Transverse colon (tissue), 4 donors: Measurements from ENCODE around the gene AKR1B1. TPM values are rescaled to one million over a fixed set of nuclear protein-coding genes. Genes with fewer than 3 reads are reported as not detected.
A peak's percentile ranks its signal among the peaks of the same experiment; 100 is the strongest.

Experiments used
- DNase-seq: peaks from one replicate; pipeline ENCODE4 v3.0.0-alpha.2; 2019
- H3K27ac ChIP-seq, 4 donors: fragments of 200-600 bp; sonication (generic); 2 replicates each; pipeline ENCODE4 v1.5.1; 2016 to 2018; ENCODE audit warnings: inconsistent platforms in 4 of 4
- H3K27me3 ChIP-seq: fragments of 200-600 bp; sonication (generic); 2 replicates; pipeline ENCODE4 v1.5.1; 2017; ENCODE audit warnings: inconsistent platforms
- H3K36me3 ChIP-seq, 4 donors: fragments of 200-600 bp; sonication (generic); 2 replicates each; pipeline ENCODE4 v1.5.1; 2017 to 2019; ENCODE audit warnings: inconsistent platforms in 4 of 4
- H3K4me1 ChIP-seq, 4 donors: fragments of 200-600 bp; sonication (generic); 2 replicates each; pipeline ENCODE4 v1.5.1; 2017 to 2020; ENCODE audit warnings: inconsistent platforms in 4 of 4
- H3K4me3 ChIP-seq, 4 donors: fragments of 200-600 bp; sonication (generic); 1 replicate in 1 of 4; 2 replicates in 3 of 4; pipeline versions ENCODE4 v1.5.1 to v1.6.1; 2017 to 2019; ENCODE audit warnings: inconsistent platforms in 4 of 4
- H3K9me3 ChIP-seq, 2 donors: fragments of 200-600 bp; sonication (generic); 2 replicates each; pipeline ENCODE4 v1.5.1; 2017 to 2019; ENCODE audit warnings: inconsistent platforms in 2 of 2
- EP300 ChIP-seq: sonication (generic); formaldehyde crosslinking; IDR thresholded peaks from one replicate; pipeline ENCODE4 v1.6.1; 2017; ENCODE audit warnings: antibody characterized with exemption, low read depth
- POLR2A ChIP-seq: fragments of 450-650 bp; IDR thresholded peaks from one replicate; pipeline ENCODE4 v1.6.1; 2016; ENCODE audit warnings: antibody characterized with exemption, mild to moderate bottlenecking, moderate library complexity
- POLR2AphosphoS5 ChIP-seq, 3 donors: sonication (generic); formaldehyde crosslinking; IDR thresholded peaks; one replicate each; pipeline ENCODE4 v1.6.1; 2016; ENCODE audit warnings: antibody characterized with exemption in 3 of 3
- WGBS, 2 donors: methylation state at CpG; one replicate each; pipeline ENCODE4 v1.1.5; 2018; ENCODE audit warnings: low coverage in 1 of 2; 5-methylcytosine and 5-hydroxymethylcytosine counted together
- in situ Hi-C, 4 donors: fragments of 200-750 bp; cut with MboI; loops; one replicate each; pipeline versions ENCODE4 v1.15.0 to v1.15.1; 2017; ENCODE audit warnings: low sequenced_read_pairs in 3 of 4, low pct_ligation_motif_present in 1 of 4, low pct_unique_long_range_greater_than_20kb in 1 of 4
- intact Hi-C: fragments of 100-400 bp; cut with DNase I; formaldehyde crosslinking; loops from one replicate; pipeline ENCODE4 v1.15.1; 2023; ENCODE audit warnings: low total_unique reads
- total RNA-seq, 4 donors: library from RNA; depleted of rRNA; stranded (reverse); fragments of >200 nt; gene quantifications; one replicate each; pipeline ENCODE4 v1.1.0, GENCODE V29; 2016
- TF ChIP-seq, protein P1 (sequence below), 5 experiments: fragments of 200-600 bp in 3 of 5; fragments of 450-650 bp in 2 of 5; sonication (generic) in 3 of 5; IDR thresholded peaks; 1 replicate in 2 of 5; 2 replicates in 3 of 5; pipeline ENCODE4 v1.5.1; 2016 to 2017; ENCODE audit warnings: antibody characterized with exemption in 5 of 5, inconsistent platforms in 3 of 5, mild to moderate bottlenecking in 2 of 5, moderate library complexity in 1 of 5

AKR1B1 gene
- total RNA-seq, 4 donors from 2014 or later = 6.4 to 37.2 (median 19.4) TPM

DNA sequence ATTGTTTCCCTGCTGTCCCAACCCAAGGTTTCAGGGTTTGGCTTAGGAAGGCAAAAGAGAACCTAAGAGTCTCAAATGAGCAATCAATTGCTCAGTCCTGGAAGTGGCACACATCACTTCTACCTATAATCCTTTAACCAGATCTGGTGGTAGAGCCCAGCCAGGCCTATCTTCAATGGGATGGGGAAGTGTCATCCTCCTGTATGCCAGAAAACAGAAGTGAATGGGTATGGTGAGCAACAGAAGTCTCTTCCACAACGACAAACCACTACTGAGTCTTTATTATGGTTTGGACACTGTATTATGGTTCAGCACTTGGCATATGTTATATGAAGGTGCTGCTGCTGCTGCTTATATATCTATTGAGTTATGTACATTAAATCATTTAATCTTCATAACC is 3.0 kb upstream of the AKR1B1 start:
- Histone ChIP-seq H3K4me1 (peaks cover 4 to 18% (median 8%) of the 10 kb centered on the region in 4 donors), H3K27ac (no peak overlapping the region), H3K27me3 (no peaks in the 10 kb centered on the region), H3K9me3 (peaks cover 0 to 5% of the 10 kb centered on the region in 2 donors), H3K4me3 (no peak overlapping the region), H3K36me3 (no peaks in the 10 kb centered on the region)
- 88% methylated on average over 1 of the region's 1 CpG; no CpG with 5 or more reads in 1 of the 2 donors for WGBS, 2 donors
- TF ChIP-seq, protein P1, sequence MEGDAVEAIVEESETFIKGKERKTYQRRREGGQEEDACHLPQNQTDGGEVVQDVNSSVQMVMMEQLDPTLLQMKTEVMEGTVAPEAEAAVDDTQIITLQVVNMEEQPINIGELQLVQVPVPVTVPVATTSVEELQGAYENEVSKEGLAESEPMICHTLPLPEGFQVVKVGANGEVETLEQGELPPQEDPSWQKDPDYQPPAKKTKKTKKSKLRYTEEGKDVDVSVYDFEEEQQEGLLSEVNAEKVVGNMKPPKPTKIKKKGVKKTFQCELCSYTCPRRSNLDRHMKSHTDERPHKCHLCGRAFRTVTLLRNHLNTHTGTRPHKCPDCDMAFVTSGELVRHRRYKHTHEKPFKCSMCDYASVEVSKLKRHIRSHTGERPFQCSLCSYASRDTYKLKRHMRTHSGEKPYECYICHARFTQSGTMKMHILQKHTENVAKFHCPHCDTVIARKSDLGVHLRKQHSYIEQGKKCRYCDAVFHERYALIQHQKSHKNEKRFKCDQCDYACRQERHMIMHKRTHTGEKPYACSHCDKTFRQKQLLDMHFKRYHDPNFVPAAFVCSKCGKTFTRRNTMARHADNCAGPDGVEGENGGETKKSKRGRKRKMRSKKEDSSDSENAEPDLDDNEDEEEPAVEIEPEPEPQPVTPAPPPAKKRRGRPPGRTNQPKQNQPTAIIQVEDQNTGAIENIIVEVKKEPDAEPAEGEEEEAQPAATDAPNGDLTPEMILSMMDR (IDR thresholded peaks at IDR 0.05) = no peak
- TF ChIP-seq POLR2A (no peak), POLR2AphosphoS5 (IDR thresholded peaks at IDR 0.05) (no peak), EP300 (no peak)
- in situ Hi-C loops = no loop called here
- no peak for DNase-seq
- intact Hi-C loops = loop anchor here (10.0 kb wide), 1 partner anchor 1043 kb away; no protein-coding TSS in a partner anchor

DNA sequence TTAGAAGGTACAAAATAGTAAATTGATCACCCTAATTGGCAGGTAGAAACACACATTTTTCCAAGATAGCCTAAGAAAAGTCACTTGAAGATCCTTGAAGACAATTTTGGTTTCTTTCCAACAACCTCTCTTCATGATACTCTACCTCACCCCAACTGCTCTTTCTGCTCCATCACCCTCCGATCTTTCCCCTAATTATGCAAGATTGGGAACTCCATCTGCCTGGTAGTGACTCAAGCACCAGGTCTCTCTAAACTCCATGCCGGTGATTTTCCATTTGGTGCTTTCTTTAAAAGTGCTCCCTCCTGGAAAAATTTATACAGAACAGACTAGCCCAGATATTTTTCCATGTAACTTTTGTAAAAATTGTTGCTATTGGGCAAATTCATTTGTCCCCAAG is 1.1 kb upstream of the AKR1B1 start:
- H3K4me3 ChIP-seq = no peak overlapping the region
- H3K9me3 ChIP-seq = peaks cover 0 to 4% of the 10 kb centered on the region in 2 donors
- TF ChIP-seq, protein P1 (IDR thresholded peaks at IDR 0.05) = no peak
- TF ChIP-seq POLR2AphosphoS5 (IDR thresholded peaks at IDR 0.05) (no peak), EP300 (no peak), POLR2A (no peak)
- DNase-seq = no peak
- no peaks in the 10 kb centered on the region for H3K36me3 ChIP-seq
- no peak overlapping the region for H3K27ac ChIP-seq
- WGBS, 2 donors = 94% methylated on average over 2 of the region's 2 CpGs; no CpG with 5 or more reads in 1 of the 2 donors
- intact Hi-C loops (loop anchor here (10.0 kb wide), 1 partner anchor 1045 kb away; no protein-coding TSS in a partner anchor), in situ Hi-C loops (no loop called here)
- H3K4me1 ChIP-seq = peaks cover 4 to 20% (median 8%) of the 10 kb centered on the region in 4 donors
- no peaks in the 10 kb centered on the region for H3K27me3 ChIP-seq

DNA sequence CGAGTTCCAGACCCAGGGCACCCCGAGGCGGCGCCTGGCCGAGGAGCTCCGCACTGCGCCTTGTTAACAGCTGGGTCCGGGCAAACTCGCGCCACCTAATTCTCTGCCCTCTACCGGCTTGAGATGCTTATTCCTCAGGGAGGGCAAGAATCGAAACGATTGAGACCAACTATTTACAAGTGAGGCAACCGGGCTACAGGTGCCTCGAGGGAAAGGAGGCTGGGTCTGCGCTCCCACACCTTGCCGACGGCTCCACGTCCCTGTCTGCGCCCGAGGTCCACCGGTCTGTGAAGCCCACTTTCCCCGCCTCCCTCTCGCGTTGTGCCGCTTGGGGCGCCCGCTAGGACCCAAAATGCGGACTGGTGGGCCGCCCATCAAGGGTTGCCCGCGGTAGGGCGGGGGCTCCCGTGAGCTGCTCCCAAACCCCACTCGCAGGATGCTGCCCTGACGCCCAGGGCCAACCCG is 527 bp downstream of the AKR1B1 start:
- no peaks in the 10 kb centered on the region for H3K9me3 ChIP-seq
- TF ChIP-seq POLR2A = no peak
- TF ChIP-seq, protein P1 (IDR thresholded peaks at IDR 0.05) = peak in 2 of 5 experiments; percentile 15 to 18
- peaks cover 7 to 35% (median 15%) of the 10 kb centered on the region in 4 donors for H3K4me1 ChIP-seq
- H3K27ac ChIP-seq = peak overlapping the region; percentile 84 to 91 (median 90)
- in situ Hi-C loops (no loop called here), intact Hi-C loops (loop anchor here (1.0 kb wide), 1 partner anchor 23 kb away; no protein-coding TSS in a partner anchor)
- H3K36me3 ChIP-seq = no peaks in the 10 kb centered on the region
- 0% methylated on average over 32 of the region's 37 CpGs; no CpG with 5 or more reads in 1 of the 2 donors for WGBS, 2 donors
- DNase-seq = peak; percentile 56
- H3K4me3 ChIP-seq = peak overlapping the region; percentile 72 to 92 (median 79)
- no peaks in the 10 kb centered on the region for H3K27me3 ChIP-seq

DNA sequence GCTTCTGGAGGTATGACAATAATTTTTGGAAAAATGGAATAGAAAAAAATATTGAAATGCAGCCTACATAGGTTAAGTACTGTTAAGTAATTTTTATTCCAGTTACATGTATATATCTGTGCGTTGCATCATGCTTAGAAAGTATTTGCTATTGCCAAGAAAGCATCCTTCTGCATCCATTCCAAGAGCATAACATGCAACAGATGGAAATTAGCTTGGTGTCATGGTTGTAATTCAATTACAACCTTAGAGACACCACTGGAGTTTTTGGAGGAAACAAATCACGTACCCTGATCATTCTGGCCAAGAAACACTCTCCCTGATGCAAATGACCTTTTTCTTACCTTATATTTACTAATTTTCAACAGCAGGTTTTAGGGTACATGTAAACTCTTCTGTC is 1.7 kb downstream of the AKR1B1 start:
- H3K4me1 ChIP-seq = peaks cover 11 to 42% (median 19%) of the 10 kb centered on the region in 4 donors
- TF ChIP-seq POLR2A (no peak), POLR2AphosphoS5 (IDR thresholded peaks at IDR 0.05) (no peak), EP300 (no peak)
- TF ChIP-seq, protein P1 (IDR thresholded peaks at IDR 0.05) = no peak
- intact Hi-C loops = no loop called here
- H3K27ac ChIP-seq = peak overlapping the region in 2 of 4 donors; percentile 88 to 91
- no peaks in the 10 kb centered on the region for H3K9me3 ChIP-seq
- H3K36me3 ChIP-seq = no peaks in the 10 kb centered on the region
- H3K27me3 ChIP-seq = no peaks in the 10 kb centered on the region
- H3K4me3 ChIP-seq = peak overlapping the region in 1 of 4 donors; percentile 81
- in situ Hi-C loops = no loop called here
- 78 to 82% methylated on average over 2 of the region's 2 CpGs for WGBS, 2 donors
- no peak for DNase-seq
